BLaER1 treated with 17β-estradiol and CSF1 and Interleukin-3, amounts not matched to agents 10 nM and 100 nM (cell line): ENCODE results near the gene LGALS3.

ENCODE experiments used
- H3K27ac ChIP-seq, 11 experiments: shearing (Covaris generic); formaldehyde crosslinking; 2 replicates each; pipeline ENCODE4 v1.8.1; 2022
- H3K27me3 ChIP-seq, 11 experiments: shearing (Covaris generic); formaldehyde crosslinking; 2 replicates each; pipeline ENCODE4 v1.8.1; 2022
- H3K36me3 ChIP-seq, 11 experiments: shearing (Covaris generic); formaldehyde crosslinking; 2 replicates each; pipeline ENCODE4 v1.8.1; 2022
- H3K4me1 ChIP-seq, 10 experiments: shearing (Covaris generic); formaldehyde crosslinking; 2 replicates each; pipeline ENCODE4 v1.8.1; 2022
- H3K4me2 ChIP-seq, 11 experiments: shearing (Covaris generic); formaldehyde crosslinking; 2 replicates each; pipeline ENCODE4 v1.8.1; 2022
- H3K4me3 ChIP-seq, 10 experiments: shearing (Covaris generic); formaldehyde crosslinking; 2 replicates each; pipeline ENCODE4 v1.8.1; 2022
- H3K9ac ChIP-seq, 11 experiments: shearing (Covaris generic); formaldehyde crosslinking; 2 replicates each; pipeline ENCODE4 v1.8.1; 2022
- H3K9me3 ChIP-seq, 11 experiments: shearing (Covaris generic); formaldehyde crosslinking; replicated peaks in 1 of 11; 2 replicates each; pipeline ENCODE4 v1.8.1; 2022
- H4K20me1 ChIP-seq, 11 experiments: shearing (Covaris generic); formaldehyde crosslinking; 2 replicates each; pipeline ENCODE4 v1.8.1; 2022
- Cebpa-rat ChIP-seq, 11 experiments: shearing (Covaris generic); IDR thresholded peaks; 2 replicates each; pipeline ENCODE4 v1.8.1; 2022

The LGALS3 gene

GRCh38 chr14:55097881-55098560 is 31.0 kb upstream of the LGALS3 start:
- peak overlapping the region in 5 of 11 experiments; percentile 41 to 95 (median 76); a peak in 9 of 22 replicates for H3K27ac ChIP-seq

GRCh38 chr14:55098561-55098898 is 30.5 kb upstream of the LGALS3 start:
- Histone ChIP-seq H3K27me3 (no peaks in the 10 kb centered on the region), H3K27ac (peak overlapping the region in 5 of 11 experiments; percentile 41 to 95 (median 76); a peak in 9 of 22 replicates), H3K4me3 (no peak overlapping the region), H3K9me3 (peaks cover 0 to 9% (median 0%) of the 10 kb centered on the region in 11 experiments; a peak in 1 of 22 replicates), H3K4me2 (peak overlapping the region in 8 of 11 experiments; percentile 5 to 81 (median 48); a peak in 12 of 22 replicates), H3K9ac (peak overlapping the region in 4 of 11 experiments; percentile 5 to 79 (median 59); a peak in 6 of 22 replicates), H3K36me3 (no peaks in the 10 kb centered on the region), H4K20me1 (no peaks in the 10 kb centered on the region), H3K4me1 (peaks cover 17 to 69% (median 29%) of the 10 kb centered on the region in 10 experiments)
- no peak for TF ChIP-seq Cebpa-rat (IDR thresholded peaks at IDR 0.05)

More at GRCh38 chr14:55097881-55098560, 31.0 kb upstream of the LGALS3 start:
- no peak overlapping the region for H3K4me3 ChIP-seq
- no peaks in the 10 kb centered on the region for H3K27me3 ChIP-seq
- TF ChIP-seq Cebpa-rat (IDR thresholded peaks at IDR 0.05) = no peak
- H3K4me1 ChIP-seq = peaks cover 12 to 64% (median 24%) of the 10 kb centered on the region in 10 experiments
- H3K4me2 ChIP-seq = peak overlapping the region in 8 of 11 experiments; percentile 5 to 81 (median 48); a peak in 12 of 22 replicates
- H4K20me1 ChIP-seq = no peaks in the 10 kb centered on the region
- H3K36me3 ChIP-seq = no peaks in the 10 kb centered on the region
- H3K9me3 ChIP-seq = peaks cover 0 to 5% (median 0%) of the 10 kb centered on the region in 11 experiments; a peak in 1 of 22 replicates
- H3K9ac ChIP-seq = peak overlapping the region in 4 of 11 experiments; percentile 5 to 79 (median 59); a peak in 5 of 22 replicates

GRCh38 chr14:55099756-55100155 is 29.3 kb upstream of the LGALS3 start:
- no peaks in the 10 kb centered on the region for H4K20me1 ChIP-seq
- no peak overlapping the region for H3K9ac ChIP-seq
- H3K27me3 ChIP-seq = no peaks in the 10 kb centered on the region
- peaks cover 25 to 81% (median 40%) of the 10 kb centered on the region in 10 experiments for H3K4me1 ChIP-seq
- H3K4me3 ChIP-seq = no peak overlapping the region
- no peak for TF ChIP-seq Cebpa-rat (IDR thresholded peaks at IDR 0.05)
- H3K9me3 ChIP-seq = peaks cover 6 to 21% (median 7%) of the 10 kb centered on the region in 11 experiments; a peak in 21 of 22 replicates
- H3K27ac ChIP-seq = peak overlapping the region in 2 of 11 experiments; percentile 91 to 95; a peak in 2 of 22 replicates
- peaks cover 0 to 3% (median 0%) of the 10 kb centered on the region in 11 experiments; a peak in 2 of 22 replicates for H3K36me3 ChIP-seq
- peak overlapping the region in 2 of 11 experiments; percentile 80 to 81; a peak in 3 of 22 replicates for H3K4me2 ChIP-seq

- no peak overlapping the region for H3K4me3 ChIP-seq
- H3K9me3 ChIP-seq = peaks cover 7 to 41% (median 12%) of the 10 kb centered on the region in 11 experiments; a peak in 21 of 22 replicates
- no peaks in the 10 kb centered on the region for H4K20me1 ChIP-seq
- H3K4me2 ChIP-seq = peak overlapping the region in 10 of 11 experiments; percentile 40 to 82 (median 66); a peak in 18 of 22 replicates
- H3K36me3 ChIP-seq = peaks cover 0 to 10% (median 0%) of the 10 kb centered on the region in 11 experiments; a peak in 4 of 22 replicates
- peaks cover 25 to 82% (median 40%) of the 10 kb centered on the region in 10 experiments for H3K4me1 ChIP-seq
- TF ChIP-seq Cebpa-rat (IDR thresholded peaks at IDR 0.05) = no peak
- peak overlapping the region in 2 of 11 experiments; percentile 27 to 44; a peak in 2 of 22 replicates for H3K9ac ChIP-seq
- no peaks in the 10 kb centered on the region for H3K27me3 ChIP-seq
- H3K27ac ChIP-seq = peak overlapping the region in 6 of 11 experiments; percentile 30 to 98 (median 76); a peak in 10 of 22 replicates
Measured at GRCh38 chr14:55101698-55102097, 27.4 kb upstream of the LGALS3 start.

- Histone ChIP-seq H3K9ac (peak overlapping the region in 2 of 11 experiments; percentile 27 to 44; a peak in 2 of 22 replicates), H3K27me3 (no peaks in the 10 kb centered on the region), H3K4me3 (no peak overlapping the region), H4K20me1 (no peaks in the 10 kb centered on the region), H3K27ac (peak overlapping the region in 9 of 11 experiments; percentile 7 to 98 (median 70); a peak in 12 of 22 replicates), H3K4me2 (peak overlapping the region; percentile 40 to 82 (median 59)), H3K9me3 (peaks cover 7 to 46% (median 12%) of the 10 kb centered on the region in 11 experiments; a peak in 21 of 22 replicates), H3K36me3 (peaks cover 0 to 10% (median 0%) of the 10 kb centered on the region in 11 experiments; a peak in 4 of 22 replicates), H3K4me1 (peaks cover 25 to 82% (median 43%) of the 10 kb centered on the region in 10 experiments)
- no peak for TF ChIP-seq Cebpa-rat (IDR thresholded peaks at IDR 0.05)
Measured at GRCh38 chr14:55102141-55102621, 26.9 kb upstream of the LGALS3 start.

GRCh38 chr14:55103005-55103640 is 25.9 kb upstream of the LGALS3 start:
- Histone ChIP-seq H3K4me1 (peaks cover 33 to 81% (median 51%) of the 10 kb centered on the region in 10 experiments), H3K4me2 (peak overlapping the region; percentile 40 to 82 (median 59)), H3K9ac (peak overlapping the region in 5 of 11 experiments; percentile 44 to 64 (median 62); a peak in 10 of 22 replicates), H3K36me3 (peaks cover 0 to 10% (median 0%) of the 10 kb centered on the region in 11 experiments; a peak in 4 of 22 replicates), H3K27ac (peak overlapping the region in 10 of 11 experiments; percentile 1 to 98 (median 48); a peak in 13 of 22 replicates), H3K4me3 (peak overlapping the region in 3 of 10 experiments; percentile 1 to 19 (median 2); a peak in 1 of 20 replicates), H4K20me1 (no peaks in the 10 kb centered on the region), H3K9me3 (peaks cover 7 to 55% (median 12%) of the 10 kb centered on the region in 11 experiments; a peak in 21 of 22 replicates), H3K27me3 (no peaks in the 10 kb centered on the region)
- no peak for TF ChIP-seq Cebpa-rat (IDR thresholded peaks at IDR 0.05)

GRCh38 chr14:55103971-55104954 is 24.8 kb upstream of the LGALS3 start:
- no peak for TF ChIP-seq Cebpa-rat (IDR thresholded peaks at IDR 0.05)
- peak overlapping the region in 4 of 11 experiments; percentile 48 to 64 (median 62); a peak in 8 of 22 replicates for H3K9ac ChIP-seq
- H3K4me3 ChIP-seq = peak overlapping the region in 7 of 10 experiments; percentile 7 to 51 (median 14); a peak in 4 of 20 replicates
- H4K20me1 ChIP-seq = no peaks in the 10 kb centered on the region
- H3K4me1 ChIP-seq = peaks cover 38 to 81% (median 52%) of the 10 kb centered on the region in 10 experiments
- peak overlapping the region; percentile 40 to 82 (median 59); a peak in 20 of 22 replicates for H3K4me2 ChIP-seq
- peaks cover 0 to 10% (median 0%) of the 10 kb centered on the region in 11 experiments; a peak in 4 of 22 replicates for H3K36me3 ChIP-seq
- H3K27ac ChIP-seq = peak overlapping the region in 8 of 11 experiments; percentile 1 to 98 (median 70); a peak in 12 of 22 replicates
- peaks cover 7 to 61% (median 12%) of the 10 kb centered on the region in 11 experiments; a peak in 21 of 22 replicates for H3K9me3 ChIP-seq
- H3K27me3 ChIP-seq = no peaks in the 10 kb centered on the region
